ENCODE results near the gene GRAMD2B.
A peak's percentile ranks its signal among the peaks of the same experiment; 100 is the strongest.
"Not testable (repeated sequence)": the region's sequence is repeated elsewhere in the genome, so short reads cannot be mapped to it uniquely, and the experiment has no call there.

The GRAMD2B gene, protein sequence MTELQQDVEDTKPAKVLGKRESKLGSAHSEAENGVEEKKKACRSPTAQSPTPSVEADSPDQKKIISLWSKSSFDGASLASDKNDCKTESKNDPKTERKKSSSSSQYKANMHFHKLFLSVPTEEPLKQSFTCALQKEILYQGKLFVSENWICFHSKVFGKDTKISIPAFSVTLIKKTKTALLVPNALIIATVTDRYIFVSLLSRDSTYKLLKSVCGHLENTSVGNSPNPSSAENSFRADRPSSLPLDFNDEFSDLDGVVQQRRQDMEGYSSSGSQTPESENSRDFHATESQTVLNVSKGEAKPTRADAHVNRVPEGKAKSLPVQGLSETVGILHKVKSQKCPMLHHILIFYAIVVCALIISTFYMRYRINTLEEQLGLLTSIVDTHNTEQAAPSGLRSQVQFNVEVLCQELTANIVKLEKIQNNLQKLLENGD

DNA sequence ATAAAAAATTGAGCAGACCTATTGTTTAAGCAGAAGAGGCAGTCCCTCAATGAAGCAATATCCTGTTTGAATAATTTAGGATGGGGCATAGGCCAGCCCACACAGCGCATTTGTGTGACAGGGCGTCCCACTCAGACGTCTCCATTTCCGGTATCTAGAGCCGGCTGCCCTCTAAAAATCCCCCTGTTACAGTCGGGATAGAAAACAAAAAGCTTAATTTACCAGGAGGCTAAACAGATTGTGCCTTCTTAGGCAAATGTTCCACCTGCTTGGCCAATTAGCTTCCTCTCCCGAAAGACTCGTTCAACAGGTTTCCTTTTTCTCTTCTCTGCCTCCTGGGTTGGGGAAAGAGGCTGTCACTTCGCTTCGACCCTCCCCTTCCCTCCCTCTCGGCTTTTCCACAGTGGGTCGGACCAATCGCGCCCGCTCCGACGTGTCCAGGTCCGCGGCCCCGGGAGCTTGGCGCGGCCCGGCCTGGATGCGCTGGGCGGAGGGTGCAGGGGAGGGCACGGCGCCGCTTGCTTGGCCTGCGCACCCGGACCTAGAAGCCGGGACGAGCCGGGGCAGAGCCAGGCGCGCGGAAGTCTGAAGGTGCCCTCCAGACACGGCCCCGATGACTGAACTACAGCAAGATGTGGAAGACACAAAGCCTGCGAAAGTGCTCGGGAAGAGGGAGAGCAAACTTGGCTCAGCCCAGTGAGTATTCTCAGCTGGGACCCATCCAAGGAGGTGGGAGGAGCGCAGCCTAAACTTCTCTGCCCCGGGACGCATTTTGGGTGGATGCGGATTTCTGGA, at the start of gene GRAMD2B:
Gene GRAMD2B (plus strand): TSS at position 416 of the 795 bp plus-strand sequence. CDS start 198 bp downstream, at position 614.
- no peak for DNase-seq

DNA sequence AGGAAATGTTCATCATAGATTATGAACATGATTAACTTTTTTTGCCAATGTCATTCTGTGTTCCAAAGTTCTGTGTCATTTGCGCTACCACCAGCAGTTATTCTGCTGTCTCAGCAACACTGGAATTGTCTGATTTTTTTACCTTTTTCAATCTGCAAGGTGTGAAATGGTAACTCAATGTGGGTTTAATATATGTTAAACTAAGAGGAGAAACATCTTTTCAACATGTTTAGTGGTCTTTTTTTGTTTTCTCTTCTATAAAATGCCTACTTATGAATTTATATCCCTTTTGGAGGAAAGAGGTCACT, 49.1 kb upstream of the GRAMD2B start:
- no peak for DNase-seq

DNA sequence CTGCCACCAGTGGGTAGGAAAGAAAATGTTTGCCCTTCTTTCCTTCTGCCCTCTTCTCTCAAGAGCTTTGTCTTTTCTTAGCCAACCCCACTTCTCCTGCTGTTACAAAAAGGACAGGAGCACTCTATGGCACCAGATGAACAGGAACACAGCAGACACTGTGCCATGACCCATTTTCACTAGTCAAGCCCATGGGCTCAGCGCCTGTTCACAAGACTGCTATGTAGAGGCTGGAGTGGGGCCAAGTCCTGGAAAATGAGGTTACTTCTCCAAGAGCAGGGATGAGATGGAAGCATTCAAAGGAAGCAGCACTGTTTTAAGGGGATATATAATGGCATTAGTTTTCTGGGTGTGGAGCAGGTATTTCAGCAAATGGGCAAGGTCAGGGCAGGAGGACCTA, 46.8 kb upstream of the GRAMD2B start:
- DNase-seq: no peak

DNA sequence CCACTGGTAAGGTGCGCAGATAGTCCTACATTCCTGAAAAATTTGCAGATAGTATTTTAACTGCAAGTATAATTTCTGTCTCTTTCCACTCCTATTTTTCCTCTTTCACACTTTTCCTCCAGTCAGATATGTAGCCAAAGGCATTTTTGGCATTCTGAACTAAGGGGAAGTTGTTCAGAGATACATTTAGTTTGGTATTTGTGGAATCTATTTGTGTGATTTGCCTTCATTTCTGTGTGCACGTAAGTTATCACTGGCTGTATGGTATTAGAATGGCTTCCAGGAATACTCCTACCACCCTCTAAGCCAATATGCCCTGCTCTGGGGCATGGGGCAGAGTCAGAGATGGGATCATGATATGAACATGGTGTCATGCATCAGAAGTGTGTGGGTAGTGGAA, 45.8 kb upstream of the GRAMD2B start:
- DNase-seq: no peak

DNA sequence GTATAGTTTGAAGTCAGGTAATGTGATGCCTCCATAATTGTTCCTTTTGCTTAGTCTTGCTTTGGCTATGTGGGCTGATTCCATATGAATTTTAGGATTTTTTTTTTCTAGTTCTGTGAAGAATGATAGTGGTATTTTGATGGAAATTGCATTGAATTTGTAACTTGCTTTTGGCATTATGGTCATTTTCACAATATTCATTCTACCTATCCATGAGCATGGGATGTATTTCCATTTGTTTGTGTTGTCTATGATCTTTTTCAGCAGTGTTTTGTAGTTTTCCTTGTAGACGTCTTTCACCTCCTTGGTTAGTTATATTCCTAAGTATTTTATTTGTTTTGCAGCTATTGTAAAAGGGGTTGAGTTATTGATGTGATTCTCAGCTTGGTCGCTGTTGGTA, 42.9 kb upstream of the GRAMD2B start:
- DNase-seq: not testable (repeated sequence)

DNA sequence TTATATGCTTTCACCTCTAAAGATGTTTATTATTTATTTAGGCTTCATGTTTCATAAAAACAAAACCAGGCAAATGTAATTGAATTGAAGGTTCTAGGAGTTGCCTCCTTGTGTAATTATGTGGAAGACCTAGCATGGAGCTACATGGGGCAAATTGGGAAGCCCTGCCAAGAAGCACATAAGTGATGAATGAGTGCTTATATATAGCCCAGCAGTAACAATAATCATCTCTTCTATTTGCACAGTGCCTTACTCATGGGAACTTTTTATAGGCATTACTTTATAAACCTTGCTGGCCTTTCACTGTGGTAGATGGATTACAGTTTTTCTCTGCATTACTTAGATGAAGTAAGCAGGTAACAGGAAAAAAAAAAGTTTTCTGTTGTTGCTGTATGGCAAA, 40.0 kb upstream of the GRAMD2B start:
- DNase-seq: peak in 1 of 2 experiments; percentile 3

DNA sequence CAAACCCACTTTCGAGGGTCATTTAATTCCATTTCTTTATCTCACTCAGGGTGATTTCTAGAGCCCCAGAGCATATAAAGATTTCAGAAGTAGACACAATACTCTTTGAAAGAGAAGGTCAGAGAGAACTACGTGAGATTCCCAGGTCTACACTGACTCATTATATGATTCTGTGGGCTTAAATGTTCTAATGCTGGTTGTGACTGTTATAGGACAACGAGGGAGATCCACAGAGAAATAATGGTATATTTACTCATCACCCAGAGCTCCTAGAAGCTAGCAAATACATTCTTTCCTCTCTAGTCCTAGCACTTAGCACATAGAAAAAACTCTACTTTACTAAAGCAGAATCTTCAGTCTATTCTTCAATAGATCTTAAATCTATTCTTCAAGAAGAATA, 39.4 kb upstream of the GRAMD2B start:
- DNase-seq: no peak

DNA sequence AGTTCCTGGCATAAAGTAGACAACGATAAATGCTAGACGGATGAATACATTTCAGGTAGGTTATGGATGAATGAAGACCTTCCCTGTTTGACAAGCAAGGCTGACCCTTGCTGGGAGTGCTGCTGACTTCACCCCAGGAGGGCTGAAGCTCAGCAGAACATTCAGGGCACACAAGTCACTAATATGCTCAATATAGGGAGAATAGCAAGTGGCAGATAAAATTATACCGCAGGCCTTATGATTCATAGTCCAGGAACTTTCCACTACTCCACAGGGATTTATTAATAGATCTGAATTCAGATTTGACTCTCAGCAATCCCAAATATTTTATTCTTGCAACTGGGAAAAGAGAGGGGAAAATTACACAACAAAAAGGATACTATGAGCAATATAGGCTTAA, 38.2 kb upstream of the GRAMD2B start:
- DNase-seq: no peak

DNA sequence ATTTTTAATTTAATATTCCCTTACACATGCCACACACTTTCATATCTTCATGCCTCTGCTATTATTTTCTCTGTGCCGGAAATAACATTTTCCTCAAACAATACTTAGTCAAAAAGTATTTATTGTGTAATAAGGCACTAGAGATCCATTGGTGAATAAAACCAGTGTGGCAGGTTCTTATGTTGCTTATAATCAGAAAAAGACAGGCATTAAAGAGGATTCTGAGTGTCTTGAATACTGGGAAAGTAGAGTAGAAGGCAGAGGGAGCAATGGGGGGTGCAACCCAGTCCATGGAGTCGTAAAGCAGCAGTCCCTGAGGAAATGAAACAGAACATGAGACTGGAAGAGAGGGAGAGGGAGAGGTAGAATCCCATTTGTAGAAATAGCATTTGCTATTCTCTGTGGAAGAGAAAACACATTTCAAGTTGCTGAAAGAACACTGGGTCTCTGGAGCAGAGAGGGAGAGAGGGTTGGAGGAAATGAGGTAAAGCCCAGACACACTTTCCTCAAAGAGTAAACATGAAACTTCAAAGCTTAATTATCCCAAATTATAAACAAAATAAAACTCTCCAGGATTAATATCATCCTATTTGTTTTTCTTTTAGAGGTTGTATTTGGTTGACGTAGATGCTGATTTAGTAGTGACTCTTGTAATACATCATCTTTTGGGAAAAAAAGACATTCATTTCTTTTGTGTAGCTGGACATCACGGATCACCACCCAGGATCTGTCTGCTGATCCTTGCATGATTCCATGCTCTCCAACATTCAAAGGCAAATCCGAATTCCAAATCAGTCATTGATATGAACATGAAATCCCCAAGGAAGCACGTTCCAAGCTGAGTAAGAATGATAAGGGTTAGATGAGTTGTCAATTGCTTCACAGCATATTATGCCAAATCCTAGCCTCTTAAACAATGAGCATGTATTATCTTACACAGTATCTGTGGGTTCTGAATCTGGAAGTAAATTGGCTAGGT, 37.4 kb upstream of the GRAMD2B start:
- DNase-seq: no peak

DNA sequence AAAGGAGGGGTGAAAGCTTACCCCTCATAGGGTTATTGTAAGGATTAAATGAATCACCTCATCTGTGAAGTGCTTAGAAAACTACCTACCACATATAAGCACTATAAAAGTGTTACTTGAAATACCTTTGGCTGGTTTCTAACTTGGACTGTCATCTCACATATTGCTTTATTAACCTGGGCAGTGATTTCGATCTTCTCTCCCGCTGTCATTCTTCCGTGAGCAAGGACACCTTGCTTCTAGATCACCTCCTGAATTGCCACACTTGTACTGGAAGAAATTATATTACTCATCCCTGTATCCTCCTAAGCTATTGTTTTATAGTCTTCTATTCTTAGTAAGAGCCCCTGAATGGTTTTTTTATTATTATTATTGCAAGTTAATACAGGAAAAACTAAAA, 34.0 kb upstream of the GRAMD2B start:
- no peak for DNase-seq

DNA sequence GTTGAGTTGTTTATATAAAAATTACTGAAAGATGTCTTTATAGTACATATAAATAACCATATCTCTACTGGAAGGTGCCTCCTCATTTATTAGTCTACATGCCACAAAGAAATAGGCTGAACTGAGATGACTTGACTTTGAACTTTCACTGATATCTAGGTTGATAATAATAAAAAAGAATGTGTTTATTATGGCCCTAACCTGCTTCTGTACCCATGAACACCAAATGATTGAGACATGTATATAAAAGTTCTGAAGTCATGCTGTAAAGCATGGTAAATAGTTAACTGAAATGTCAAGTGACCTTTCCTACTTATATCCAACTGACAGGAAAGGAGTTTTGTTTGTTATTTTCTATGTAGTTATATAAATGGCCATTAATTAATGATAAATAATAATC, 33.2 kb upstream of the GRAMD2B start:
- no peak for DNase-seq

DNA sequence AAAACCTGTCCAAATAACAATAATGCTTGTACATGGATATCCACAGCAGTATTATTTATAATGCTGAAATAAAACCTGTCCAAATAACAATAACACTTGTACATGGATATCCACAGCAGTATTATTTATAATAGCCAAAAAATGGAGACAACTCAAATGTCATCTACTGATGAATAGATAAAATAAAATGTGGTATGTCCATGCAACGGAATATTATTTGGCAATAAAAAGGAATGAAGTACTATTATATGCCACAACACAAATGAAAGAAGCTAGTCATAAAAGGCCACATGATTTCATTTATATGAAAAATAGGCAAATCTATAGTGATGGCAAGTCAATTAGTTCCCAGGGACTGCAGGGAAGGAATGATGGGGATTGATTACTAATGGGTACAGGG, 31.8 kb upstream of the GRAMD2B start:
- DNase-seq: no peak

DNA sequence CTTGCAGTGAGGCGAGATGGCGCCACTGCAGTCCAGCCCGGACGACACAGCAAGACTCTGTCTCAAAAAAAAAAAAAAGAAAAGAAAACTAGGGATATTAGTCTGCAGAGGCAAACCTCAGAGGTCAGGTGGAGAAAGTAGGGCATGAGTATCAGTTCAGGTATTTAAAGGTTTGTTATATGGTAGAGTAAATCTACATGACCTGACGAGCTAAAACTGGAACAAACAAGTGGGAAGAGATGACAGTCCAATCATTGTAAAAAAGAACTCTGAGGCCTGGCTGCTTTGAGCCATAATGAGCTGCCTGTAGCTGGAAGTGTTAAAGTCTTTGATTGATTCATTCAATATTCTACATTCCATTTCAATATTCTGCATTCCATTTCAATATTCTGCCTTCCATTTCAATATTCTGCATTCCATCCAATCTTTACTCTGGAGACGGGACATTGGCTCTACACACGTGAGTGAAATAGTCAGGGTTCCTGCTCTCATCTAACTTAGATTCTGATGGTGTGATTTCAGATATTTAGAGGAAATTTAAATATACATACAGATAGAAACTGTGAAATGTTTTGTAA, 28.9 kb upstream of the GRAMD2B start:
- no peak for DNase-seq

DNA sequence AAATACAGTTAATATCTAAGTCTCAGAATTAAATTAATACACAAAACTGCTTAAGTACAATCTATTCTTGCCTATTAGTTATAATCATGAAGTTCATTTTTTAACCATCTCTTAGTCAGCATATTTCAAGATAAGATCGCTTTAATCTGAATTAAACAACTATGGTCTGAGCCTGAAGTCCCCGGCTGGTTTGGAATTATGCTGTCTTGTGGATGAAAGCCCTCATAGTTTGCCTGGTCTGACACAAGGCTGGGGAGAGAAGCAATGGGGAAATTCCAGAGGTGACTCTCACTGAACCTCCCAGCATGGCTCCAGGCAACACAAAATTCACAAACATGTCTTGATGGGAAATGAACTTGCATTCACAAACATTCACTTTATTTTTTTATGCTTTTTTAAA, 28.0 kb upstream of the GRAMD2B start:
- no peak for DNase-seq

DNA sequence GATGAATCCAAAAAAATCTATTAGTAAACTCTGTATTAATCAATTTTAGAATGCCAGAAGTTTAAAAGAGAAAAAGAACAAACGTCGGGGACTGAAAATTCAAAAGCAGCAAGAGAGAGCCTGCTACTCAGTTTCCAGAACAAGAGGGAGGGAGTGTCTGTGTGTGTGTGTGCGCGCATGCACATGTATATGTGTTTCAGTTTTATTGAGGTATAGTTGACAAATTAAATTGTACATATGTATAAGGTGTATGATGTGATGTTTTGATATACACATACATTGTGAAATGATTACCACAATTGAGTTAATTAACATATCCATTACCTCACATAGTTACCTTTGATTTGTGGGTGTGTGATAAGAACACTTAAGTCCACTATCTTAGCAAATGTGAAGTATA, 27.6 kb upstream of the GRAMD2B start:
- DNase-seq: no peak

DNA sequence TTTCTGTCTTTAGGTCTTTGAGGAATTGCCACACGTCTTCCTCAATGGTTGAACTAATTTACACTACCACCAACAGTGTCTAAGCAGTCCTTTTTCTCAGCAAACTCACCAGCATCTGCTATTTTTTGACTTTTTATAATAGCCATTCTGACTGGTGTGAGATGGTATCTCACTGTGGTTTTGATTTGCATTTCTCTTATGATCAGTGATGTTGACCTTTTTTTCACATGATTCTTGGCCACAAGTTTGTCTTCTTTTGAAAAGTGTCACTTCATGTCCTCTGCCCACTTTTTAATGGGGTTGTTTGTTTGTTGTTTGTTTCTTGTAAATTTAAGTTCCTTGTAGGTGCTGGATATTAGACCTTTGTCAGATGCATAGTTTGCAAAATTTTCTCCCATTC, 26.5 kb upstream of the GRAMD2B start:
- DNase-seq: not testable (repeated sequence)

DNA sequence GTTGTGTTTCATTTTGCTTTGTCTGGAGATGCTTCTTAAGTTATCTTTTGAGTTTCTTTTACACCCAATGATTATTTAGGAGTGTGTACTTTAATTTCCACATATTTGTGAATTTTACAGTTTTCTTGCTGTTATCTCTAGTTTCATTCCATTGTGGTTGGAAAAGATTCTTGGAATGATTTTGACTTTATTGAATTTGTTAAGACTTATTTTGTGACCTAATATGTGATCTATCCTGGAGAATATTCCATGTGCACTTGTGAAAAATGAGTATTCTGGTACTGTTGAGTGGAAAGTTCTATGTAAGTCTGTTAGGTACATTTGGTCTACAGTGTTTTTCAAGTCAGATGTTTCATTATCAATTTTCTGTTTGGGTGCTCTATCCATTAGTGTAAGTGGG, 24.4 kb upstream of the GRAMD2B start:
- DNase-seq: no peak

DNA sequence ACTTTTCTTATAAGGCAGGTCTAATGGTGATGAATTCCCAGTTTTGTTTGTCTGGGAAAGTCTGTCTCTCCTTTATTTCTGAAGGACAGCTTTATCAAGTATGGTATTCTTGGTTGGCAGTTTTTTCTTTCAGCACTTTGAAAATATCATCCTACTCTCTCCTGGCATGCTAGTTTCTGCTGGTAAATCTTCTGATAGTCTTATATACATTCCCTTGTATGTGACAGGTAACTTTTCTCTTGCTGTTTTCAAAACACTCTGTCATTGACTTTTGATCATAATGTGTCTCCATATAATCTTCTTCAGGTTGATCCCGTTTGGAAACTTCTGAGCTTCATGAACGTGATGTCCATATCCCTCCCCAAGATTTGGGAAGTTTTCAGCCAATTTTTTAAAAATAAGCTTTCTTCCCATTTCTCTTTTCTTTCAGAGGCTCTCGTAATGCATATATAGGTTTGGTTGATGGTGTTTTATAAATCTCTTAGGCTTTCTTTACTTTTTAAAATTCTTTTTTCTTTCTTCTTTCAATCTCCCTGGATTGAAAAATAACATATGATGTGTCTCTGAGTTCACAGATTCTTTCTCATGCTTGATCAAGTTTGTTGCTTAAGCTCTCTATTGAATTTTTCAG, 22.5 kb upstream of the GRAMD2B start:
- DNase-seq: no peak

DNA sequence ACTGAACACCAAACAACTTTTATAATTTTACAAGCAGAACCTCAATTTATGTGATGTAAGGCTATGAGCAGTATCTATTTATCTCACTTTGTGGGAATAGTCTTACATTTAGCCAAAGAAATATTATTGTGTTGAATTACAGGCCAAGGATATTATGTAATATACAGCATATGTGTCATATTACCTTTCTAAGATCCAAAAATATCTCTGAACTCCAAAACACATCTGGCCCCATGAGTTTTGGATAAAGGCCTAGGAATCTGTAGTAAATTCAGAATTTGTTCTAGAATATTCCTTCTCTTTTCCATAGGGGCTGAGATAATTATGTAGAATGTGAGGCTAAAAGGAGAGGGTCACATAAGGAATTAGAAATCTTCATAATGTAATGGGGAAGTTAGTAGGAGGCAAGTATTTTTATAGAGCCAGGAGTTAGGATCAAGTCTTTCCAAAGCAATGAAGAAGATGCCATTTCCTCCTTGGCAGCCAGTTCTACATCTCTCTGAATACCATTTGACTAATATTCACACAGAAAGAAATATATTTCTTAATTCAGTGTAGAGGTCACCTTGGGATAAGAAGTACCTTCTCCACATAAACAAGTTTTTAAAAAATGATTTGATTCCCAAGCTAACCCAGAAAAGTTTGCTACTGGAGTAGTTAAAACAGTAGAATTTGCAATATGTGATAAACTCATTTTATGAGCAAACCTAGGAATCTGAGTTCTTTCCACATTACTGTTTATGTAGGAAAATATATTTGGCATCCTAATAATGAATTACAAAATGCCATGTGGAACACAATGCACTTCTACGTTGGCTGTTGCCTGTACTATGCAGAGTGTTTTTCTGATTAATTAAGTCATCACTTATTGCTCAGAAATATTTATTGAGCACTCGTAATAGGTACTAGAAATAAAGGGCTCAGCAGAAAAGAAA, 20.3 kb upstream of the GRAMD2B start:
- no peak for DNase-seq

DNA sequence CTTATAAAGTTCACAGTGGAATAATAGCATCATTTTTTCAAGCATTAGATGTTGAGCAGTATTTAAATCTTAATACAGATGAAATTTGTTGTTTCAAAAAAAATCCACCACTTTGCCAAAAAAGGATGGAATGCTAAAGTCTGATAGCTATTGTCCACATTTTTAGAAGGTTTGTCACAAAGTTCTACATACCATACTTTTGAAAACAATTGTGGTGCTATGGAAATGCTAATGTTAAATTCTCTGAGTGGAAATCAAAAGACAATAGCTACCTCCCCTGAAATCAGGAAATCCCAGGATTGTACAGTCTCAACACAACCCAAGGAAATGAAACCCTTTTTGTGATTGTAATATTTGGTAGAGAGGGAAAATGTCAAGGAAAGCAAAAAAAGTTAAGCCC, 19.3 kb upstream of the GRAMD2B start:
- no peak for DNase-seq

DNA sequence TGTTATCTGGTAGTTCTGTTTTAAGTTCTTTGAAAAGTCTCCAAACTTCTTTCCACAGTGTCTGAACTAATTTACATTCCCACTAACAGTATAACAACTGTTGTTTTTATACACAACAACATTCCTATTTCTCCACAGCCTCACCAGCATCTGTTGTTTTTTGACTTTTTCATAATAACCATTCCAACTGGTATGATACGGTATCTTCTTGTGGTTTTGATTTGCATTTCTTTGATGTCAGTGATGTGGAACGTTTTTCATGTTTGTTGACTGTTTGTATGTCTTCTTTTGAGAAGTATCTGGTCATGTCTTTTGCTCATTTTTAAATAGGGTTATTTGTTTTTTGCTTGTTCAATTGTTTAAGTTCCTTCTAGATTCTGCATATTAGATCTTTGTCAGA, 12.6 kb upstream of the GRAMD2B start:
- DNase-seq: no peak

Measured in NCI-H446 (cell line).